Mononuclear cell (primary cell): ENCODE data around the gene TBC1D22A. TPM values are rescaled to one million over a fixed set of nuclear protein-coding genes. Genes with fewer than 3 reads are reported as not detected.
A peak's percentile ranks its signal among the peaks of the same experiment; 100 is the strongest.

Experiments
- H3K27me3 ChIP-seq: 2 replicates; pipeline ENCODE4 v1.6.0; 2011; ENCODE audit warnings: low read length, control low read depth; ENCODE audit not compliant: insufficient read depth
- H3K4me1 ChIP-seq: 2 replicates; pipeline ENCODE4 v1.5.1; 2011; ENCODE audit warnings: mild to moderate bottlenecking, low read length, control low read depth; ENCODE audit not compliant: insufficient read depth
- H3K4me3 ChIP-seq: 2 replicates; pipeline ENCODE4 v1.5.1; 2011; ENCODE audit warnings: mild to moderate bottlenecking, low read length, moderate library complexity
- H3K9me3 ChIP-seq: 2 replicates; pipeline ENCODE4 v1.5.1; 2011; ENCODE audit warnings: low read depth, mild to moderate bottlenecking, control low read depth, low read length
- total RNA-seq: library from RNA; depleted of rRNA; stranded (reverse); fragments of >200 nt; gene quantifications from one replicate; pipeline ENCODE4 v1.2.3, GENCODE V29; 2012

The TBC1D22A gene
- total RNA-seq, 1 donor = 14.1 TPM

DNA sequence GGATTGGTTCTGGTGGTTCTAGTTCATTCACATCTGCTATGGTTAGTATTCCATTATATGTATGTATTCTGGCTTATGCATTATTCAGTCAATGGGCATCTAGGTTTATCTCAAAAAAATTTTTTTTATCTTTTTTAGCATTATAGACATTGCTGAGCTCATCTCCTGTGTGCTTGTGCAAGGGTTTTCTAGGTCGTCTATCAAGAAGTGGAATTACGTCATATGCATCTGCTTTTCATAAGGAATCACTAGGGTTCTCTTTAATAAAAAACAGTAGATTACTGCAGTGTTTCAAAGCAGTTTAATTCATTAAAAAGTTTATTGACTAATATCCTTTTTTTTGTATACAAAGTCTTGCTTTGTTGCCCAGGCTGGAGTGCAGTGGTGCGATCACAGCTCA, 21.3 kb downstream of the TBC1D22A start:
- Histone ChIP-seq H3K9me3 (no peaks in the 10 kb centered on the region), H3K4me1 (peaks cover 23% of the 10 kb centered on the region), H3K27me3 (no peaks in the 10 kb centered on the region), H3K4me3 (no peak overlapping the region)

- Histone ChIP-seq H3K27me3 (no peaks in the 10 kb centered on the region), H3K4me1 (peaks cover 48% of the 10 kb centered on the region), H3K4me3 (no peak overlapping the region), H3K9me3 (no peaks in the 10 kb centered on the region)
Measured at GRCh38 chr22:46788441-46789172, 26.2 kb downstream of the TBC1D22A start.

- Histone ChIP-seq H3K4me1 (peaks cover 43% of the 10 kb centered on the region), H3K4me3 (no peak overlapping the region), H3K27me3 (no peaks in the 10 kb centered on the region), H3K9me3 (no peaks in the 10 kb centered on the region)
Measured at GRCh38 chr22:46789992-46790391, 27.5 kb downstream of the TBC1D22A start.

DNA sequence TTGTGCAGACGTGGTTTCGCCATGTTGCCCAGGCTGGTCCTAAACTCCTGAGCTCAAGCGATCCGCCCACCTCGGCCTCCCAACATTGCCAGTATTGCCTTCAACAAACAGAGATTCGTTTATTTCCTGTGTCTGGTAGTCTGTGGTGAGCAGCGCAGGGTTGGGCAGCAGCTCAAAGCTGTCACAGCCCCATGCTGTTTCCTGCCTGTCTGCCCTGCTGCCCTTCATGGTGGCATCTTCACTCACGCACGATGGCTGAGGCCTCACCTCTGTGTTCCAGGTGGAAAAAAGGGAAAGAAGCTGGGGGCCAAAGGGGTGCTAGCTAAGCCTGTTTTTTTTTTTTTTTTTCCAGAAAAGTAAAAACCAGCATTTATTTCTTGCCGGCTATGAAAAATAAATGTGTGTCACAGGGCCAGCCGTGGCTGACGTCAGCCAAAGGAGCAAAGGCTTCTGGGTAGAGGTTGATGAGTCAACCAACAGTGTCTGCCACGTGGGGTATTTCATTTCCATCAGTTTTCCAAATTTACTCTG, 28.8 kb downstream of the TBC1D22A start:
- no peaks in the 10 kb centered on the region for H3K27me3 ChIP-seq
- peak overlapping the region; percentile 1 for H3K4me3 ChIP-seq
- H3K9me3 ChIP-seq = no peaks in the 10 kb centered on the region
- peaks cover 43% of the 10 kb centered on the region for H3K4me1 ChIP-seq

GRCh38 chr22:46792061-46792796, 29.8 kb downstream of the TBC1D22A start:
- Histone ChIP-seq H3K4me3 (no peak overlapping the region), H3K27me3 (no peaks in the 10 kb centered on the region), H3K9me3 (no peaks in the 10 kb centered on the region), H3K4me1 (peaks cover 43% of the 10 kb centered on the region)

DNA sequence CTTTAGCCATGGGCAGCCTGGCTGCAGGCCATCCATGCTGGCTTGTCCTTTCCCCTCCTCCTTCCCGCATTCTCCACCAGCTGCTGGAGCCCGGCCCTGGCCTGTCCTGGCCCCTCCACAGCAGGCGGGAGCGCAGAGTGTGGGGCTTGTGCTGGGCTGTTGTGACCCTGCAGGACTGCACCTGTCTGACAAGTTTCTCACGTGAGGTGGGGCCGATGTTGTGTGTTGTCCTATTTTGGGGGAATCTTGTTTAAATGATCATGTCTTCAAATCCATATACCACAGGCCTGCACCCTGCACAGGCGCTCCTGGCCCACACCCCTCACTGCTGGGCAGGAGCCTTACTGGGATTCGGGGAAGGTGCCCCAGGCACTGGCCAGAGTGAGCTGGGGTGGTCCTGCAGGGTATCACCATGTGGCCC, 30.4 kb downstream of the TBC1D22A start:
- Histone ChIP-seq H3K4me1 (peaks cover 43% of the 10 kb centered on the region), H3K9me3 (no peaks in the 10 kb centered on the region), H3K27me3 (no peaks in the 10 kb centered on the region), H3K4me3 (no peak overlapping the region)

DNA sequence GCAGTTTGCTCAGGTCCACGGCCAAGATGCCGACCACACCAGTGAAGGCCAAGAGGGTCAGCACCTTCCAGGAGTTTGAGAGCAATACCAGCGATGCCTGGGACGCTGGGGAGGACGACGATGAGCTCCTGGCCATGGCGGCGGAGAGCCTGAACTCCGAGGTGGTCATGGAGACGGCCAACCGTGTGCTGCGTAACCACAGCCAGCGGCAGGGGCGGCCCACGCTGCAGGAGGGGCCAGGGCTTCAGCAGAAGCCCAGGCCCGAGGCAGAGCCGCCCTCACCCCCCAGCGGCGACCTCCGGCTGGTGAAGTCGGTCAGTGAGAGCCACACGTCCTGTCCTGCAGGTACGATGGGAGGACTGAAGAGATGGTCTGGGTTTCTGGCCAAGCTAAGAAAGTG, 31.0 kb downstream of the TBC1D22A start:
- Histone ChIP-seq H3K4me3 (no peak overlapping the region), H3K9me3 (no peaks in the 10 kb centered on the region), H3K4me1 (peaks cover 40% of the 10 kb centered on the region), H3K27me3 (no peaks in the 10 kb centered on the region)

DNA sequence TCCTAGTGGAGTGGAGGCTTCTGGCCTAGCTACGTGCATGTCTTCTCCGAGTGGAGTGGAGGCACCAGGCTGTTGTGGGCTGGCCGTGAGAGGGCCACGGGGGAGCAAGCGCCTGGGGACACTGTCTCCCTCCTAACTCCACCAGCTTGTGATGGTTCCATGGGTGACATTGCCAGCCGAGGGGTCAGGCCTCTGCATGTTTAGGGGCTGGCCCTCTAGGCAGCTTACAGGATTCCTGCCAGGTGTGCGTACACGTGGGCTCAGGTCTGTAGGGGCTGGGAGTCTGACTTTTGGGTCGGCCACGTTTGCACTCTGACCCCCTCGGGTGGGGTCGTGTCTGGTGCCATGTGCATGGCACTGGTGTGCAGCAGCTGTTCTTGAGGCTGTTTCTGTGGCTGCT, 31.6 kb downstream of the TBC1D22A start:
- Histone ChIP-seq H3K4me3 (no peak overlapping the region), H3K4me1 (peaks cover 39% of the 10 kb centered on the region), H3K27me3 (no peaks in the 10 kb centered on the region), H3K9me3 (no peaks in the 10 kb centered on the region)

GRCh38 chr22:46794491-46794890, 32.0 kb downstream of the TBC1D22A start:
- H3K27me3 ChIP-seq = no peaks in the 10 kb centered on the region

DNA sequence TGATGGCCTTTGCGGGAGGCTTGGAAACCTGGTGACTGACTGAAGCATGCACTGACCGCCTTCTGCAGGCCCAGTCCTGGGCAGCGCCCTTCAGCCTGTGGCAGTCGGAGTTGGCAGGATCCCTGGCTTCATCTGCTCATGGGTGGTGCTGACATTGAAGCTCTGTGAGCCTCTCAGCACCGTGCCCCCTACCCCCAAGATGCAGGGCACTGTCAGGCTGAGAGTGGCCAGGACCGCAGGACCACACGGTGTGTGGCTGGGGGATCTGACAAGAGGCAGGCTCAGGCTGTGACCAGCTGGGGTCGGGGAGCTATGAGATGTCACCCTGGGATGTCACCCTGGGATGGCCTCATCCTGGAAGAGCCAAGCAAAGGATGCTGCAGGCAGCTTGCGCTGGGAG, 32.7 kb downstream of the TBC1D22A start:
- no peaks in the 10 kb centered on the region for H3K9me3 ChIP-seq
- peaks cover 32% of the 10 kb centered on the region for H3K4me1 ChIP-seq
- H3K27me3 ChIP-seq = no peaks in the 10 kb centered on the region
- no peak overlapping the region for H3K4me3 ChIP-seq

More at GRCh38 chr22:46794491-46794890, 32.0 kb downstream of the TBC1D22A start:
- Histone ChIP-seq H3K4me1 (peaks cover 37% of the 10 kb centered on the region), H3K4me3 (no peak overlapping the region), H3K9me3 (no peaks in the 10 kb centered on the region)

DNA sequence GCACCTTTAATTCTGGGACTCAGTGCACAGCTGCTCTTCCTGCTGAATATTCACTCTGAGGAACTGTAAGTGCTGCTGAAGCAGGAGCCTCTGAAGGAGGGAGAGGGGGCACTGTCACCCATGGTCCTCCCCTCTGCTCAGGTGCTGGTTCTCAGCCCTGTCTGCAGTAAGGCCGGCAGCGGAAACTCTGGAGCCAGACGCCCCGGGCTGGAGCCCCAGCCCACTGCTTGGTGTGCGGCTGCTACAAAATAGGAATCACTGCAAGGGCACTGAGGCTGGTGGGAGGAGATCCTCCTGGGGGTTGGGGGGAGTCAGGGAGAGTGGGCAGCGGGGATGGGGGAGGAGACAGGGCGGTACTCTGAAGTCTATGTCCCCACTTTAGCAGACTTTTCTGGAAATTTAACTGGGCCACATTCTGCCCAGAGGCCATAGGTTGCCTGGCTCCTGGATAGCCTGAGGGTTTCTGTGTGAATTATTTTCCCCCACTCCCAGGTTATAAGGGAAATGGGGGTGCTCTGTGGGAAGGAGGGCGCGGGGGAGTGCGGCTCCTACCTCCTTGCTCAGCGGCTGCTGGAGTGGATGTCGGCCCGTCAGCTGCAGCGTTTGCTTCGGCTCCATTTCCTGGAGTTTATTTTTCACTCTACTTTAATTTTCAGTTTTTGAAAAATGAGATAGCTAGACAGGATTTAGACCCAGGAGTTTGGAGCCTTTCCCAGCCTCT, 33.6 kb downstream of the TBC1D22A start:
- no peaks in the 10 kb centered on the region for H3K9me3 ChIP-seq
- H3K4me1 ChIP-seq = peaks cover 24% of the 10 kb centered on the region
- H3K4me3 ChIP-seq = no peak overlapping the region
- H3K27me3 ChIP-seq = no peaks in the 10 kb centered on the region

- H3K27me3 ChIP-seq = no peaks in the 10 kb centered on the region
- H3K9me3 ChIP-seq = no peaks in the 10 kb centered on the region
- H3K4me1 ChIP-seq = peaks cover 17% of the 10 kb centered on the region
- no peak overlapping the region for H3K4me3 ChIP-seq
Measured at GRCh38 chr22:46796566-46797195, 34.2 kb downstream of the TBC1D22A start.

DNA sequence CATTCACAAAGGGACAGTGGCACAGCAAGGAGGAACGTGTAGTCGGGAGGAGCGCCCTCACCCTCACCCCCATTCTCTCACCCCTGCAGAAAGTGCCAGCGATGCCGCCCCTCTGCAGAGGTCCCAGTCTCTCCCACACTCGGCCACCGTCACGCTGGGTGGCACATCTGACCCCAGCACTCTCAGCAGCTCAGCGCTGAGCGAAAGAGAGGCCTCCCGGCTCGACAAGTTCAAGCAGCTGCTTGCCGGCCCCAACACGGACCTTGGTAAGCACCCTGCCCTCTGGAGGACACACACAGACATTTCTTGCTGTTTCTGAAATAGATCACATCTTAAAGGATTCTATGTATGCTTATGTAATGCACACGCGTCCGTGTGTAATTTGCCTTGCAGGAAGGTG, 34.9 kb downstream of the TBC1D22A start:
- H3K4me1 ChIP-seq = peaks cover 10% of the 10 kb centered on the region
- no peak overlapping the region for H3K4me3 ChIP-seq
- H3K27me3 ChIP-seq = no peaks in the 10 kb centered on the region
- no peaks in the 10 kb centered on the region for H3K9me3 ChIP-seq

DNA sequence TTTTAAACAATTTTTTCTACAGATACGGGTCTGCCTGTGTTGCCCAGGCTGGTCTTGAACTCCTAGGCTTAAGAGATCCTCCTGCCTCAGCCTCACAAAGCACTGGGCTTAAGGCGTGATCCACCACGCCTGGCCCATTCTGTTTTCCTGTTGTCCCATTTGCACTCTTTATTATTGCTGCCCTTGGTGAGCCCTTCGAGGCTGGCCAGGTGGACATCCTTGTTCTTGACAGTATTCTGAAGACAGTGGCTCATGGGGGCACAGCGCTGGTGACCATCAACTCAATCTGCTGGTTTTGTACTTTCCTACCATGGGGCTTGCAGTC, 35.6 kb downstream of the TBC1D22A start:
- H3K4me1 ChIP-seq = peaks cover 6% of the 10 kb centered on the region
- no peaks in the 10 kb centered on the region for H3K27me3 ChIP-seq
- no peaks in the 10 kb centered on the region for H3K9me3 ChIP-seq
- no peak overlapping the region for H3K4me3 ChIP-seq
